A549 (cell line): ENCODE results near the gene NKAIN2. TPM values are rescaled to one million over a fixed set of nuclear protein-coding genes. Genes with fewer than 3 reads are reported as not detected.

Experiments used
- ATAC-seq, 2 experiments: fragments of 200-7000 bp in 1 of 2; fragments of >200 bp in 1 of 2; cut with Nextera tagmentation in 1 of 2; cut with Tn5 transposase in 1 of 2; 3 replicates each; pipeline versions ENCODE4 v1.8.0 to v1.9.1; 2018 to 2020; ENCODE audit warnings: mild to moderate bottlenecking in 1 of 2, moderate library complexity in 1 of 2
- CTCF ChIA-PET: fragments of 300-600 bp; sonication (Branson Sonifier 250); formaldehyde crosslinking; extraction: SDS; loops from one replicate; lab custom pipeline; 2021; ENCODE audit warnings: antibody characterized with exemption, inconsistent platforms; lab: Yijun Ruan, JAX
- POLR2A ChIA-PET: fragments of 350-600 bp; formaldehyde crosslinking; extraction: SDS; loops from one replicate; lab custom pipeline; 2021; ENCODE audit warnings: antibody characterized with exemption, inconsistent platforms; lab: Yijun Ruan, JAX
- DNase-seq, 2 experiments: peaks; one replicate each; pipeline versions ENCODE4 v3.0.0 to v3.0.0-alpha.2; 2011 to 2016; ENCODE audit warnings: low read depth in 1 of 2, low spot score in 1 of 2
- FAIRE-seq: peaks from 2 replicates; lab custom pipeline; 2011; peaks lifted over from hg19 to GRCh38; lab: Jason Lieb, UNC
- H3K27ac ChIP-seq, 2 experiments: fragments of >200 bp; sonication (Bioruptor Twin); formaldehyde crosslinking; 3 replicates each; pipeline ENCODE4 v1.5.1; 2016 to 2017
- H3K4me1 ChIP-seq: fragments of >200 bp; sonication (Bioruptor Twin); formaldehyde crosslinking; 3 replicates; pipeline ENCODE4 v1.6.1; 2016
- H3K4me2 ChIP-seq: fragments of >200 bp; sonication (Bioruptor Twin); formaldehyde crosslinking; 3 replicates; pipeline ENCODE4 v1.6.1; 2016
- H3K4me3 ChIP-seq: fragments of >200 bp; sonication (Bioruptor Twin); formaldehyde crosslinking; 3 replicates; pipeline ENCODE4 v1.5.1; 2016
- H3K9me3 ChIP-seq: fragments of >200 bp; sonication (Bioruptor Twin); formaldehyde crosslinking; 3 replicates; pipeline ENCODE4 v1.6.1; 2016
- ATOH8 ChIP-seq: fragments of 250-450 bp; sonication (Bioruptor Pico); IDR thresholded peaks from 2 replicates; pipeline ENCODE4 v1.5.0; 2020; ENCODE audit warnings: low read depth, mild to moderate bottlenecking, moderate library complexity
- BHLHE40 ChIP-seq: IDR thresholded peaks from 2 replicates; pipeline ENCODE4 v1.6.1; 2012; ENCODE audit warnings: low read depth, low read length, inconsistent platforms
- CBX2 ChIP-seq: fragments of 200-600 bp; sonication (generic); IDR thresholded peaks from 2 replicates; pipeline ENCODE4 v1.6.1; 2016; ENCODE audit warnings: low read depth, mild to moderate bottlenecking, borderline replicate concordance
- CEBPB ChIP-seq, 2 experiments: fragments of >200 bp in 1 of 2; sonication (Bioruptor Twin) in 1 of 2; formaldehyde crosslinking in 1 of 2; IDR thresholded peaks; 2 replicates each; pipeline ENCODE4 v1.6.1; 2012 to 2016
- CTCF ChIP-seq: fragments of >200 bp; sonication (Bioruptor Twin); formaldehyde crosslinking; IDR thresholded peaks from 3 replicates; pipeline ENCODE4 v1.5.1; 2016
- EHF ChIP-seq: fragments of 250-450 bp; sonication (Bioruptor Pico); IDR thresholded peaks from 2 replicates; pipeline ENCODE4 v1.5.0; 2020; ENCODE audit warnings: mild to moderate bottlenecking
- EP300 ChIP-seq, 2 experiments: fragments of >200 bp; sonication (Bioruptor Twin); formaldehyde crosslinking; IDR thresholded peaks; 2 replicates in 1 of 2; 3 replicates in 1 of 2; pipeline ENCODE4 v1.6.1; 2016 to 2017
- FOSL2 ChIP-seq, 2 experiments: fragments of 450-650 bp in 1 of 2; fragments of >200 bp in 1 of 2; sonication (Bioruptor Twin) in 1 of 2; formaldehyde crosslinking; IDR thresholded peaks; 2 replicates each; pipeline versions ENCODE4 v1.5.0 to v1.6.1; 2016 to 2020; ENCODE audit warnings: mild to moderate bottlenecking in 1 of 2, moderate library complexity in 1 of 2
- HMGXB4 ChIP-seq: fragments of 250-450 bp; sonication (Bioruptor Pico); IDR thresholded peaks from 2 replicates; pipeline ENCODE4 v1.5.0; 2021; ENCODE audit warnings: mild to moderate bottlenecking, moderate library complexity, borderline replicate concordance
- HOXB5 ChIP-seq: fragments of 250-450 bp; sonication (Bioruptor Pico); IDR thresholded peaks from 2 replicates; pipeline ENCODE4 v1.5.0; 2020; ENCODE audit warnings: mild to moderate bottlenecking, moderate library complexity
- NPAS2 ChIP-seq: fragments of 250-450 bp; sonication (Bioruptor Pico); IDR thresholded peaks from 2 replicates; pipeline ENCODE4 v1.8.0; 2022; ENCODE audit warnings: mild to moderate bottlenecking, moderate library complexity, borderline replicate concordance
- NR3C1 ChIP-seq: fragments of >200 bp; sonication (Bioruptor Twin); formaldehyde crosslinking; IDR thresholded peaks from 3 replicates; pipeline ENCODE4 v1.6.1; 2017
- PBX3 ChIP-seq: IDR thresholded peaks from 2 replicates; pipeline ENCODE4 v1.6.1; 2012
- PHF8 ChIP-seq: fragments of 200-600 bp; sonication (generic); IDR thresholded peaks from 2 replicates; pipeline ENCODE4 v1.6.1; 2016; ENCODE audit warnings: low read depth, mild to moderate bottlenecking, antibody characterized with exemption, moderate library complexity, borderline replicate concordance
- POLR2A ChIP-seq: IDR thresholded peaks from 2 replicates; pipeline ENCODE4 v1.6.1; 2012; ENCODE audit warnings: mild to moderate bottlenecking, low read length
- RAD21 ChIP-seq, 2 experiments: fragments of >200 bp in 1 of 2; sonication (Bioruptor Twin) in 1 of 2; formaldehyde crosslinking in 1 of 2; IDR thresholded peaks in 1 of 2; conservative IDR thresholded peaks in 1 of 2; 2 replicates in 1 of 2; 3 replicates in 1 of 2; pipeline ENCODE4 v1.6.1; 2012 to 2018; ENCODE audit warnings: inconsistent platforms in 1 of 2
- RARB ChIP-seq: fragments of 250-450 bp; sonication (Bioruptor Pico); IDR thresholded peaks from 2 replicates; pipeline ENCODE4 v1.8.0; 2021; ENCODE audit warnings: mild to moderate bottlenecking, moderate library complexity
- REST ChIP-seq: fragments of 200-600 bp; sonication (generic); IDR thresholded peaks from 2 replicates; pipeline ENCODE4 v1.6.1; 2016; ENCODE audit warnings: antibody characterized with exemption, mild to moderate bottlenecking, moderate library complexity
- RFX5 ChIP-seq: fragments of 450-650 bp; IDR thresholded peaks from 2 replicates; pipeline ENCODE4 v1.7.1; 2014; ENCODE audit warnings: antibody characterized with exemption, mild to moderate bottlenecking, moderate library complexity
- RNF2 ChIP-seq: fragments of 200-600 bp; sonication (generic); IDR thresholded peaks from 2 replicates; pipeline ENCODE4 v1.6.1; 2016; ENCODE audit warnings: low read depth, mild to moderate bottlenecking, antibody characterized with exemption, moderate library complexity, borderline replicate concordance
- SMC3 ChIP-seq: fragments of >200 bp; sonication (Bioruptor Twin); formaldehyde crosslinking; IDR thresholded peaks from 3 replicates; pipeline ENCODE4 v1.6.1; 2018; ENCODE audit warnings: inconsistent platforms
- TFCP2L1 ChIP-seq: fragments of 250-450 bp; sonication (Bioruptor Pico); IDR thresholded peaks from 2 replicates; pipeline ENCODE4 v1.5.0; 2021; ENCODE audit warnings: mild to moderate bottlenecking
- ZNF302 ChIP-seq: fragments of 250-450 bp; sonication (Bioruptor Pico); IDR thresholded peaks from 2 replicates; pipeline ENCODE4 v1.9.0; 2021; ENCODE audit warnings: inconsistent platforms, mild to moderate bottlenecking, moderate library complexity
- WGBS: methylation state at CpG from one replicate; pipeline ENCODE4 v1.1.6; 2017; ENCODE audit errors: missing lambda C conversion rate; 5-methylcytosine and 5-hydroxymethylcytosine counted together
- polyA plus RNA-seq, 4 experiments: library from polyadenylated mRNA; depleted of rRNA in 3 of 4; stranded (reverse); fragments of >200 nt; fragmentation: RNase III in 1 of 4; extraction: RNeasy Plus Mini Kit Qiagen cat#74134 plus additional on column Dnase treatment in 1 of 4; gene quantifications; 2 replicates in 3 of 4; 3 replicates in 1 of 4; pipeline ENCODE4 v1.2.3, GENCODE V29; 2011 to 2017

Gene NKAIN2
- polyA plus RNA-seq, 2 of the 4 experiments (the other 2 are of a cell fraction): not detected

- Histone ChIP-seq H3K4me2 (no peak overlapping the region), H3K4me1 (no peaks in the 10 kb centered on the region), H3K9me3 (no peaks in the 10 kb centered on the region), H3K4me3 (no peak overlapping the region), H3K27ac (no peak overlapping the region)
- POLR2A ChIA-PET: no interaction called here
- DNase-seq: no peak
- CTCF ChIA-PET: no interaction called here
- TF ChIP-seq BHLHE40: no peak
- no peak for TF ChIP-seq RAD21 (conservative IDR thresholded peaks at IDR 0.05 in 1 of 2, IDR thresholded peaks at IDR 0.05 in 1 of 2)
- TF ChIP-seq SMC3: no peak
- TF ChIP-seq EP300 (IDR thresholded peaks at IDR 0.05): no peak
- no peak for TF ChIP-seq FOSL2 (IDR thresholded peaks at IDR 0.05)
- TF ChIP-seq FOSL2 (CRISPR knock-in tag; IDR thresholded peaks at IDR 0.05): no peak
- TF ChIP-seq CEBPB (IDR thresholded peaks at IDR 0.05): no peak
- no peak for TF ChIP-seq POLR2A
- TF ChIP-seq PHF8: no peak
- TF ChIP-seq NR3C1: no peak
- TF ChIP-seq HMGXB4 (CRISPR knock-in tag): no peak
- no peak for TF ChIP-seq EHF (CRISPR knock-in tag)
- no peak for TF ChIP-seq NPAS2
- TF ChIP-seq RFX5: no peak
- 39% methylated on average over 2 of the region's 2 CpGs for WGBS
- FAIRE-seq: no peak
- no peak for ATAC-seq
Measured at GRCh38 chr6:124190256-124190655, 386.6 kb downstream of the NKAIN2 start.

- 0% methylated on average over 1 of the region's 8 CpGs for WGBS
- ATAC-seq: no peak
Measured at GRCh38 chr6:124193132-124193531, 389.5 kb downstream of the NKAIN2 start.

More at GRCh38 chr6:124193132-124193531, 389.5 kb downstream of the NKAIN2 start:
- Histone ChIP-seq H3K27ac (no peak overlapping the region), H3K4me1 (no peaks in the 10 kb centered on the region), H3K4me3 (no peak overlapping the region), H3K4me2 (no peak overlapping the region), H3K9me3 (no peaks in the 10 kb centered on the region)
- DNase-seq (no peak), FAIRE-seq (no peak)
- CTCF ChIA-PET: no interaction called here
- TF ChIP-seq CBX2 (no peak), SMC3 (no peak), RARB (CRISPR knock-in tag) (no peak), PBX3 (no peak), REST (no peak), TFCP2L1 (no peak), ZNF302 (CRISPR knock-in tag) (no peak), RNF2 (no peak), HOXB5 (CRISPR knock-in tag) (no peak), CTCF (no peak), ATOH8 (CRISPR knock-in tag) (no peak), BHLHE40 (no peak)
- POLR2A ChIA-PET: no interaction called here
